ENCODE measurements around the gene IRF2BP1. TPM values are rescaled to one million over a fixed set of nuclear protein-coding genes. Genes with fewer than 3 reads are reported as not detected.
A peak's percentile ranks its signal among the peaks of the same experiment; 100 is the strongest.

Gene IRF2BP1
- total RNA-seq, 1 donor from 2014 or later = 18.8 TPM

DNA sequence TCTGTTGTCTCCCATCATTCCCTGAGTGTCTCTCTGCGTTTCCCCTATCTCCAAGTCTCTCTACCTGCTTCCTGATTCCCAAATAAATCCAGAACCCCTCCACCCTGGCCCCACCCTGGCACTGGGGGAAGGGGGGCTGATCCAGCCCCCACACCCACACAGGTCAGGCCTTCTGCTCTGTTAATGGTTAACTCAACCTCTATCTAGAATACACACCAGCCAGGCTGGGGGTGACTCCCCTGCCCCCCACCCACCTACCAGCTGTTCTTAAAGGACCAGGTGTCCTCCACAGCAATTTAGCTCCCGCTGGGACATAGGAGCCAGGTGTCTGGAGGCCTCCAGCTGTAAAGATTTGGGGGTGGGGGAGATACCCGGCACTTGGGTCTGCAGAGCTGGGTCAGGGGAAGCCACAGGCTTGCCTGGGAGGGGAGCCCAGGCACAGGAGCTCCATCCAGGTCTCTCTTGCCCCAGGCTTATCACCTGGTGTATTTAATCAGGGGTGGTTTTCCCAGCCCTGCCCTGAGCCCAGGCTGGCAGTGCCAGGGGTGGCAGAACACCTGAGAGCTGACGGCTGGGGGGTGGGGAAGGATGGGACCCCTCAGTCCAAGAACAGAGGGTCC is 3.9 kb downstream of the IRF2BP1 start:
- peak overlapping the region; percentile 25 for H3K4me3 Mint-ChIP-seq (ENCODE audit: unreplicated experiment)
- no peaks in the 10 kb centered on the region for H3K36me3 ChIP-seq (ENCODE audit: insufficient read depth, low read length)
- H3K4me1 Mint-ChIP-seq (ENCODE audit: low read depth, unreplicated experiment) = peaks cover 17% of the 10 kb centered on the region
- TF ChIP-seq EZH2 (IDR thresholded peaks at IDR 0.05; ENCODE audit: insufficient read depth, low read length) = no peak
- TF ChIP-seq, protein P1, sequence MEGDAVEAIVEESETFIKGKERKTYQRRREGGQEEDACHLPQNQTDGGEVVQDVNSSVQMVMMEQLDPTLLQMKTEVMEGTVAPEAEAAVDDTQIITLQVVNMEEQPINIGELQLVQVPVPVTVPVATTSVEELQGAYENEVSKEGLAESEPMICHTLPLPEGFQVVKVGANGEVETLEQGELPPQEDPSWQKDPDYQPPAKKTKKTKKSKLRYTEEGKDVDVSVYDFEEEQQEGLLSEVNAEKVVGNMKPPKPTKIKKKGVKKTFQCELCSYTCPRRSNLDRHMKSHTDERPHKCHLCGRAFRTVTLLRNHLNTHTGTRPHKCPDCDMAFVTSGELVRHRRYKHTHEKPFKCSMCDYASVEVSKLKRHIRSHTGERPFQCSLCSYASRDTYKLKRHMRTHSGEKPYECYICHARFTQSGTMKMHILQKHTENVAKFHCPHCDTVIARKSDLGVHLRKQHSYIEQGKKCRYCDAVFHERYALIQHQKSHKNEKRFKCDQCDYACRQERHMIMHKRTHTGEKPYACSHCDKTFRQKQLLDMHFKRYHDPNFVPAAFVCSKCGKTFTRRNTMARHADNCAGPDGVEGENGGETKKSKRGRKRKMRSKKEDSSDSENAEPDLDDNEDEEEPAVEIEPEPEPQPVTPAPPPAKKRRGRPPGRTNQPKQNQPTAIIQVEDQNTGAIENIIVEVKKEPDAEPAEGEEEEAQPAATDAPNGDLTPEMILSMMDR (IDR thresholded peaks at IDR 0.05; ENCODE audit: insufficient read depth, low read depth, low read length) = no peak
- H3K4me1 ChIP-seq (ENCODE audit: insufficient read depth, low read length) = peaks cover 23% of the 10 kb centered on the region
- H3K9ac ChIP-seq (ENCODE audit: low read length) = no peak overlapping the region
- no peaks in the 10 kb centered on the region for H3K27me3 ChIP-seq (ENCODE audit: insufficient read depth, low read length)
- peaks cover 2% of the 10 kb centered on the region for H3K27me3 Mint-ChIP-seq (ENCODE audit: low read depth, unreplicated experiment)
- peaks cover 33% of the 10 kb centered on the region for H4K20me1 ChIP-seq (ENCODE audit: insufficient read depth, low read length)
- no peaks in the 10 kb centered on the region for H3K9me3 Mint-ChIP-seq (ENCODE audit: unreplicated experiment)
- DNase-seq (ENCODE audit: low read depth) = no peak
- no peak overlapping the region for H3K4me3 ChIP-seq (ENCODE audit: insufficient read depth, low read depth, low read length)
- H3K4me2 ChIP-seq (ENCODE audit: low read length) = peak overlapping the region; percentile 81
- H2AFZ ChIP-seq (ENCODE audit: low read depth, low read length) = no peak overlapping the region
- H3K27ac ChIP-seq (ENCODE audit: low read depth, low read length) = no peak overlapping the region
- H3K79me2 ChIP-seq (ENCODE audit: insufficient read depth, low read length) = peaks cover 24% of the 10 kb centered on the region
- H3K36me3 Mint-ChIP-seq (ENCODE audit: low read depth, unreplicated experiment) = peaks cover 2% of the 10 kb centered on the region
- H3K27ac Mint-ChIP-seq (ENCODE audit: unreplicated experiment) = no peak overlapping the region
- FAIRE-seq = no peak
- H3K9me3 ChIP-seq (ENCODE audit: insufficient read depth, low read depth, low read length) = no peaks in the 10 kb centered on the region

DNA sequence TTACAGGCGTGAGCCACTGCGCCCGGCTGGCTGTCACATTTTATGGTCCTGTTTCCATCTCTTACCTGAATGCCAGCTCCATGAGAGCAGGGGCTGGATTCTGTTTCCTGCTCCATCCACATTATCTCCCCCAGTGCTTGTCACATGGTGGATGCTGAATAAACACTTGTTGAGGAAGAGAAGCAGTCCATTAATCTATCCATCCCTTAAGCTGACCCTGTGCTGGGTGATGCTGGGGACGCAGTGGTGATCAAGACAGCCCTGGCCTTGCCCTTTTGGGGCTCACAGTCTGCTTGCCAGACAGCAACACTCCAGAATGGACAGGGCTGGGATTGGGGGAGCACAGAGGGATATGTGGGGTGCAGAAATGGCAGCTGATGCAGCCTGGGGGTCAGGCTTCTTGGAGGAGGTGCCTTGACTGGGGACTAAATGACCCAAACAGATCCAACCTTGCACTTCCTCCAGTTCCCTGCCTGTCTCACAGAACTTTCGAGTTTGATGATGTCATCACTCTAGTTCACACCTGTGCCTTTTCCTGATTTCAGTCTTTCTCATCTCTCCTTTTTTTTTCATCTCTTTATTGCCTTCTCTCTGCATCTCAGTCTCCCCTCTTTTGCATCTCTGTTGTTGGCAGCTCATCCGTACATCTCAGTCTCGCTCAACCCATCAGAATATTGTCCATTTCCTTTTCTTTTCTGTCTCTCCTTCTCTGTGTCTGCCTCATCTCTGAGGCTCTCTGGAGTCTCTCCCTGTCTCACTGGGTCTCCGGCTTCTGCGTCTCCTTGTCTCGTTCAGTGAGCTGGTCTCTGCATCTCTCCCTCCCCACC is 4.6 kb downstream of the IRF2BP1 start:
- no peaks in the 10 kb centered on the region for H3K27me3 ChIP-seq (ENCODE audit: insufficient read depth, low read length)
- Mint-ChIP-seq H3K4me3 (ENCODE audit: unreplicated experiment) (peak overlapping the region; percentile 25), H3K36me3 (ENCODE audit: low read depth, unreplicated experiment) (peaks cover 2% of the 10 kb centered on the region), H3K4me1 (ENCODE audit: low read depth, unreplicated experiment) (peaks cover 17% of the 10 kb centered on the region), H3K9me3 (ENCODE audit: unreplicated experiment) (no peaks in the 10 kb centered on the region), H3K27me3 (ENCODE audit: low read depth, unreplicated experiment) (peaks cover 2% of the 10 kb centered on the region), H3K27ac (ENCODE audit: unreplicated experiment) (no peak overlapping the region)
- DNase-seq (ENCODE audit: low read depth) (no peak), FAIRE-seq (no peak)
- peaks cover 24% of the 10 kb centered on the region for H3K79me2 ChIP-seq (ENCODE audit: insufficient read depth, low read length)
- TF ChIP-seq, protein P1 (IDR thresholded peaks at IDR 0.05; ENCODE audit: insufficient read depth, low read depth, low read length) = no peak
- no peak overlapping the region for H3K4me3 ChIP-seq (ENCODE audit: insufficient read depth, low read depth, low read length)
- no peak overlapping the region for H3K4me2 ChIP-seq (ENCODE audit: low read length)
- H3K36me3 ChIP-seq (ENCODE audit: insufficient read depth, low read length) = no peaks in the 10 kb centered on the region
- H4K20me1 ChIP-seq (ENCODE audit: insufficient read depth, low read length) = peaks cover 33% of the 10 kb centered on the region
- H3K9ac ChIP-seq (ENCODE audit: low read length) = no peak overlapping the region
- no peak overlapping the region for H3K27ac ChIP-seq (ENCODE audit: low read depth, low read length)
- H3K4me1 ChIP-seq (ENCODE audit: insufficient read depth, low read length) = peaks cover 27% of the 10 kb centered on the region
- no peak overlapping the region for H2AFZ ChIP-seq (ENCODE audit: low read depth, low read length)
- no peaks in the 10 kb centered on the region for H3K9me3 ChIP-seq (ENCODE audit: insufficient read depth, low read depth, low read length)

DNA sequence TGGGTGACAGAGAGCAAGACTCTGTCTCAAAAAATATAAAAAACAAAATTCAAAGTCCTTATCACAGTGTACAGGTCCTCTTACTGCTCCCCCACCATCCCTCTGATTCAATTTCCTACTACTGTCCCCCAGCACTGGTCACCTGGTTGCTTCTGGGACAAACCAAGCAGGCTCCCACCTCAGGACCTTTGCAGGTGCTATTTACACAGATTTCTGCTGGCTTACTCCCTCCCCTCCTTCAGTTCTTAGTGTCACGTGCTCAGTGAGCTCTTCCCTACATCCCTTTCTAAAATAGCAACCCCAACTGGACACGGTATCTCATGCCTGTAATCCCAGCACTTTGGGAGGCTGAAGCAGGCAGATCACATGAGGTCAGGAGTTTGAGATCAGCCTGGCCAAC is 6.0 kb downstream of the IRF2BP1 start:
- no peak overlapping the region for H3K4me2 ChIP-seq (ENCODE audit: low read length)
- peaks cover 2% of the 10 kb centered on the region for H3K36me3 Mint-ChIP-seq (ENCODE audit: low read depth, unreplicated experiment)
- peaks cover 32% of the 10 kb centered on the region for H4K20me1 ChIP-seq (ENCODE audit: insufficient read depth, low read length)
- no peaks in the 10 kb centered on the region for H3K9me3 ChIP-seq (ENCODE audit: insufficient read depth, low read depth, low read length)
- H3K4me1 Mint-ChIP-seq (ENCODE audit: low read depth, unreplicated experiment) = peaks cover 17% of the 10 kb centered on the region
- no peak overlapping the region for H2AFZ ChIP-seq (ENCODE audit: low read depth, low read length)
- H3K27ac Mint-ChIP-seq (ENCODE audit: unreplicated experiment) = no peak overlapping the region
- H3K4me3 Mint-ChIP-seq (ENCODE audit: unreplicated experiment) = no peak overlapping the region
- H3K79me2 ChIP-seq (ENCODE audit: insufficient read depth, low read length) = peaks cover 17% of the 10 kb centered on the region
- FAIRE-seq (no peak), DNase-seq (ENCODE audit: low read depth) (no peak)
- peaks cover 2% of the 10 kb centered on the region for H3K27me3 Mint-ChIP-seq (ENCODE audit: low read depth, unreplicated experiment)
- H3K36me3 ChIP-seq (ENCODE audit: insufficient read depth, low read length) = no peaks in the 10 kb centered on the region
- no peaks in the 10 kb centered on the region for H3K9me3 Mint-ChIP-seq (ENCODE audit: unreplicated experiment)
- TF ChIP-seq, protein P1 (IDR thresholded peaks at IDR 0.05; ENCODE audit: insufficient read depth, low read depth, low read length) = no peak
- TF ChIP-seq EZH2 (IDR thresholded peaks at IDR 0.05; ENCODE audit: insufficient read depth, low read length) = no peak
- H3K9ac ChIP-seq (ENCODE audit: low read length) = no peak overlapping the region
- H3K4me1 ChIP-seq (ENCODE audit: insufficient read depth, low read length) = peaks cover 24% of the 10 kb centered on the region
- H3K27ac ChIP-seq (ENCODE audit: low read depth, low read length) = no peak overlapping the region
- H3K27me3 ChIP-seq (ENCODE audit: insufficient read depth, low read length) = no peaks in the 10 kb centered on the region
- no peak overlapping the region for H3K4me3 ChIP-seq (ENCODE audit: insufficient read depth, low read depth, low read length)

Data from astrocyte (in vitro differentiated cells and primary cell).